ENCODE data around the gene CATSPERE.

Gene CATSPERE

GRCh38 chr1:244614879-244615278 is 153.8 kb downstream of the CATSPERE start:
- DNase-seq (ENCODE audit: insufficient read length, low spot score) (no peak), FAIRE-seq (no peak)

- FAIRE-seq (no peak), DNase-seq (ENCODE audit: insufficient read length, low spot score) (no peak)
These were observed 154.2 kb downstream of the CATSPERE start for GRCh38 chr1:244615301-244615700.

- FAIRE-seq (no peak), DNase-seq (ENCODE audit: insufficient read length, low spot score) (no peak)
These were observed 165.6 kb downstream of the CATSPERE start for GRCh38 chr1:244626709-244627108.

- no peak for FAIRE-seq
- no peak for DNase-seq (ENCODE audit: insufficient read length, low spot score)
These were observed 167.7 kb downstream of the CATSPERE start for GRCh38 chr1:244628789-244629188.

GRCh38 chr1:244633140-244633539 is 172.1 kb downstream of the CATSPERE start:
- no peak for FAIRE-seq

GRCh38 chr1:244634546-244634945 is 173.5 kb downstream of the CATSPERE start:
- FAIRE-seq, result no peak
- no peak for DNase-seq (ENCODE audit: insufficient read length, low spot score)

More at GRCh38 chr1:244633140-244633539, 172.1 kb downstream of the CATSPERE start:
- no peak for DNase-seq (ENCODE audit: insufficient read length, low spot score)

GRCh38 chr1:244636488-244637259 is 175.6 kb downstream of the CATSPERE start:
- no peak for FAIRE-seq
- no peak for DNase-seq (ENCODE audit: insufficient read length, low spot score)

GRCh38 chr1:244639561-244639960 is 178.5 kb downstream of the CATSPERE start:
- no peak for DNase-seq (ENCODE audit: insufficient read length, low spot score)
- no peak for FAIRE-seq

- FAIRE-seq (no peak), DNase-seq (ENCODE audit: insufficient read length, low spot score) (no peak)
These were observed 179.8 kb downstream of the CATSPERE start for GRCh38 chr1:244640917-244641316.

GRCh38 chr1:244642526-244642925 is 181.5 kb downstream of the CATSPERE start:
- FAIRE-seq (no peak), DNase-seq (ENCODE audit: insufficient read length, low spot score) (no peak)

GRCh38 chr1:244642988-244643387 is 181.9 kb downstream of the CATSPERE start:
- no peak for DNase-seq (ENCODE audit: insufficient read length, low spot score)
- no peak for FAIRE-seq

- no peak for FAIRE-seq
- no peak for DNase-seq (ENCODE audit: insufficient read length, low spot score)
These were observed 184.3 kb downstream of the CATSPERE start for GRCh38 chr1:244645414-244645813.

- DNase-seq (ENCODE audit: insufficient read length, low spot score) (no peak), FAIRE-seq (no peak)
These were observed 184.8 kb downstream of the CATSPERE start for GRCh38 chr1:244645890-244646289.

- FAIRE-seq, result no peak
- no peak for DNase-seq (ENCODE audit: insufficient read length, low spot score)
These were observed 186.7 kb downstream of the CATSPERE start for GRCh38 chr1:244647819-244648218.

GRCh38 chr1:244651956-244652622 is 191.0 kb downstream of the CATSPERE start:
- DNase-seq (ENCODE audit: insufficient read length, low spot score) (no peak), FAIRE-seq (no peak)

- peak; percentile 99 for DNase-seq (ENCODE audit: insufficient read length, low spot score)
- FAIRE-seq, result peak; percentile 76
These were observed 191.8 kb downstream of the CATSPERE start, which contains the start of gene DESI2 for GRCh38 chr1:244652623-244653438. Gene DESI2 (plus strand): TSS chr1:244653126. CDS start chr1:244653314, 188 bp downstream.

- no peak for DNase-seq (ENCODE audit: insufficient read length, low spot score)
- no peak for FAIRE-seq
These were observed 192.5 kb downstream of the CATSPERE start for GRCh38 chr1:244653439-244654107.

- DNase-seq (ENCODE audit: insufficient read length, low spot score), result no peak
- no peak for FAIRE-seq
These were observed 193.3 kb downstream of the CATSPERE start for GRCh38 chr1:244654108-244655038.

- DNase-seq (ENCODE audit: insufficient read length, low spot score), result no peak
- FAIRE-seq, result no peak
These were observed 194.1 kb downstream of the CATSPERE start for GRCh38 chr1:244655186-244655585.

GRCh38 chr1:244657421-244657820 is 196.3 kb downstream of the CATSPERE start:
- no peak for FAIRE-seq
- DNase-seq (ENCODE audit: insufficient read length, low spot score), result no peak
